CD4-positive, alpha-beta T cell treated with Interleukin-21 for 1 hour (primary cell): ENCODE results near the gene CACNA1C.

Source experiments
- DNase-seq: peaks from one replicate; pipeline ENCODE4 v3.0.0-alpha.2; 2020

The CACNA1C gene

DNA sequence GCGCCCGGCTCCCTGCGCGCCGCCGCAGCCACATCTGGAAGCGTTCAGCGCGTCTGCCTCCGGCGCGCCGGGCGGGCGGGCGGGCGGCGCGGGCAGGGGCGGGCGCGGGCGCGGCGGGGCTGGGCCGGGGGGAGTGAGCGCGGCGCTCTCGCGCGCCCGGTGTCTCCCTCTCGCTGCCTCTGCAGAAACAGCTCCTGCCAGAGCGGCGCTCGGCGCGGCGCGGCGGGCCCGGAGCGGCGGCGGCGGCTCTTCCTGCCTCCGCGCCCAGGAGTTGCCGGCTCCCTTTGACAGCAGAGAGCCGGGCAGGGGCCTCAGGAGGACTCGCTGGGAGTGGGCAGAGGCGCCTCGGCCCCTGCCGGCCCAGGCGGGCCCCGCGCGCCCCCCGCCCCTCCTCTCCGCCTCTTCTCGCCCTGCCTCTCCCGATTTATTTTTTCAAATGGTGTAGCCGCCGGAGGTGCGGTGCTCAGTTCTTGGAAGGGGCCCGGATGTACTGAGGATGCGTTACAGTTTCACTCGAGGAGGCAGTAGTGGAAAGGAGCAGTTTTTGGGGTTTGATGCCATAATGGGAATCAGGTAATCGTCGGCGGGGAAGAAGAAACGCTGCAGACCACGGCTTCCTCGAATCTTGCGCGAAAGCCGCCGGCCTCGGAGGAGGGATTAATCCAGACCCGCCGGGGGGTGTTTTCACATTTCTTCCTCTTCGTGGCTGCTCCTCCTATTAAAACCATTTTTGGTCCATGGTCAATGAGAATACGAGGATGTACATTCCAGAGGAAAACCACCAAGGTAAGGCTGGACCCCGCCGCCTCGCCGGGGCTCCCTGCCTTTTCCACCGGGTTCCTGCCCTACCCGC is at the start of gene CACNA1C:
TSS of gene CACNA1C (plus strand) at position 162 of the 853 bp plus-strand sequence. CDS start at position 738, 576 bp downstream.
- DNase-seq, result peak; percentile 30

DNA sequence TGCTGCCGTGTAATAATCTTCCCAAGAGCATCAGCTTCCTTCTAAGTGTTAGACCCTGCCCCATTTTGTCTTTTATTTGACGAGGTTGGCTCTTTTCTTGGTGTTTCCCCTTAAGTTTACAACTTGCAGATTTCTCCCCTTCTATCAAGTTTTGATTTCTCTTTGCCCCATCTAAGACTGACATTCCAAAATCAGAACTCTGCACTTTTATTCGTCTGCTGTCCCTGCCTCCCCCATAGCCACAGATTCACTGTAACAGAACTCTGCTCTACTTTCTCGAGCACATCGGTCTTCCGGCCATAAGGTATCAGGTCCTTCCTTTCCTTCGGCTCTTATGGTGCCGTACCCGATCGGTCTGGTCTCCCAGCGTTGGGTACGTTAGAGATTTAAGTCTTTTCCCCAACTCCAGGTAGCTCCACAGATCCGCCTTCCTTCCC is 49.1 kb upstream of the CACNA1C start:
- no peak for DNase-seq

DNA sequence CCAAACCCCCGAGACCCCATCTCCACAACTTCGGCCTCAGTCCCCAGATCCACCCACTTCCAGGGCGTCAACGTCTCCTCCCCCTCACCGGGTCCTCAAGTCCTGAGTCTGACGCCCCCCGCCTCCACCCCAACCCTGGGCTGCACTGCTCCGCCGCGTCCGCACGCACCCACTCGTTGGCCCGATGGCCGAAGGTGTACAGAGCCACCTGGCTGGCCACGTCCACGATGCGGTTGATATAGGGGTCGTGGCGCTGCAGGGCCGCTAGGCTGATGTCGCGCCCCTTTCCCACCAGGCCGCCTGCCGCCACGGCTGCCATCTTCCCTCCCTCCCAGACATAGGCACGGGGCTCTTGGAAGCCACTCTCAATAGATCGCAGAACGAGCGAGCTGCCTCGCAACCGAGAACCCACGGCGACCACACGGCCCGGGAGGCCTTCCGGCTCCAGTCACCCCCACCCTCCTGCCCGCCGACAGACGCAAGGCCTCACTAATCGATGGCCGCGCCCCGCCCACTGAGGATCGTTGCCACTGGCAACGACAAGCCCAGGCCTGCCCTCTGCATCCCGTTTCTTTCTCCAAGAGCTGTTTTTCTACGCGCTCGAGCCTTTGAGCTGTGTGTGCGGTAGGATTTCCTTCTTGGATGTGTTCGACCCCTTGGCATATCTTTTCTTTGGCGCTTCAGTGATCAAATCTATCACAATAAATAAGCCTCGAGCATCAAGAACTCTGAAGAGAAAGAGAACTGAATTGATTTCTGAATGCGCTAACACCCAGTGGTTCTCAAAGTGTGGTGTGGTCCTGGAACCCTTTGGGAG is 48.5 kb upstream of the CACNA1C start, which contains the start of gene DCP1B:
TSS of gene DCP1B (minus strand) at position 345 of the 817 bp plus-strand sequence. CDS start at position 319, 26 bp downstream.
- DNase-seq, result peak; percentile 94

DNA sequence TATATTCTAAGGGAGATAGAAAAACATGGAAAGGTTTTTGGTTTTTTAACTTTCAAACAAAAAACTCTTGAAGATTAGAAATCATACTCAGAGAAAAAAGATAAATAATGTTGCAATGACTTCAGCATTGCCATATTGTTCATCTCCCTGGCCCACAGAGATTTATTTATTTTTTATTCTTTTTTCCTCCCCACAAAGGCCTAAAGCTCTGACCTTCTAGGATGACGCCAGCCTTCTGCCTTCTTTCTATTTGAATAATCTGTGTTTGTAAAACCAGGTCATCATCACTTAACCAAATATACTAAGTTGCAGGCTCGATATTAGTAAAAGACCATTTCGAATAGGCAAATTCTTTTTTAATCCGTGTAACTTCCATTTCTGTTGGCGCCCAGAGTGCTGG is 44.1 kb upstream of the CACNA1C start:
- DNase-seq, result no peak

DNA sequence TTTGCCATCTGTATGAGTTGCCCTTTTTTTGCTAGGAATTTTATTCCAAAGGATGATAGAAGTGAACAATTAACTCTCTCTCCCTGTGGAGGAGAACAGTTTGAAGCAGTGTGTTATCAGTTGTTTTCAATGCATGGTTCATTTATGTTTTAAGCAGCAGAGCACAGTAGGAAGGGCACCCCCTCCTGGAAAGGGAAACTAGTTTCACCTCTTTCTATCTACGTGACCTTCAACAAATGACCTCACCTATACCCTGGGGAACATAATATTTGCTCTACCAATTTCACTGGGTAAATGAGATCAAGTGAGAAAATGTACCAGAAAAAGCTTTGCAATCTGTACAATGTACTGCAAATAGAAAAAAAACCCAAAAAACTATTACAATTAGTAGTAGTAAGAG is 43.2 kb upstream of the CACNA1C start:
- DNase-seq, result peak; percentile 5

DNA sequence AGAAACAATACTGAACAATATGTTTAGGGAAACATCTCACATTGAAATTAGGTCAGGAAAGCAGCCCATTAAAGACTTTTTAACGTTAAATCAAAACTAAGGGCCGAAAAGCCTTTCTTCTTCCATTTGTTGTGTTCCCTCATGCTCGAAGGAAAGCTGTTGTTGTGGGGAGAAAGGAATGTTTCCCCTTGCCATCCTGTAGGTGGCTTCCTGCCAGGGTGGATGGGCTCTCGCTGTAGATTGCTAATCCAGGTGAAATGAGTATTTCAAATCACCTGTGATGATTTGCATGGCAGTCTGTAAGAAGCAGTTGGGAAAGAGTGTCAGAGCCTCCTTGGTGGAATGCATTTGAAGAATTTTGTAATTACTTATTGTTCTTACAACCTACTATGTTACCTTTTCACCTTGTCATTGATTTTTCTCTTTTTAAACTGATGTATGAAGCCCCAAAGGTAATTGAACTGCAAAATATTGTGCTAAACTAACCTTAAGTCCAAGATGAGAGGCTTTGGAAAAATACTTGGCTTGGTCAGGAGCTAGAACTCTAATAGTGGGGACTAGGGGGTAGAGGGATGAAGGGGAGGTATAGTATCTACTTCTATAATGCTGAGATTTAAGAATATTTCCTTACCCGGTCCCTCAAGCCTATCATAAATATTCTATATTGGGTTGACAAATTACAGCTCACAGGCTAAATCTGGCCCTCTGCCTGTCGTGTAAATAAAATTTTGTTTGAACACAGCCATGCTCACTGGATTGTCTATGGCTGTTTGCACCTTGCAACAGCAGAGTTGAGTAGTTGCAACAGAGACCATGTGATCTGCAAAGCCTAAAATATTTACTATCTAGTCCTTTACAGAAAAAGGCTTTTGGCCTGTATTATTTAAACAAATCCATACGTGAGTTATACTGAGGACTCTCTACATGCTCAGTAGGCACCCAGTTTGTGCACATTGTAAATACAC is 40.9 kb upstream of the CACNA1C start:
- no peak for DNase-seq

DNA sequence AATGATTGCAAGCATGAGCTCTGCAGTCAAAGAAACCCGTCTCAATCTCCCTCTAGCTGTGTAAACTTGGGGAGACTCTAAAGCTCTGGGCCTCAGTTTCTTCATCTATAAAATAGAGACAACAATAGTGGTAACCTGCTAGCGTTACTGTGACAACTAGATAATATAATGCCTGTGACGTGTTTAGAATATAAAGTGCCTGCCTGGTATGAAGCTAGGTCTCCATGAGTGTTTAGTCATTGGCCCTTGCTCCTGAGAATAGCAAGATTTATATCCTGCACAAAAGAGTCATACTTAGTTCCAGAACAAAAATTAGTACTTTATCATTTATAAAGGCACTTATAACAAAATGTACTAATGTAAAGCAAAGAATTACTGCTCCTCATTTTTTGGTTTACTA is 39.7 kb upstream of the CACNA1C start:
- no peak for DNase-seq

DNA sequence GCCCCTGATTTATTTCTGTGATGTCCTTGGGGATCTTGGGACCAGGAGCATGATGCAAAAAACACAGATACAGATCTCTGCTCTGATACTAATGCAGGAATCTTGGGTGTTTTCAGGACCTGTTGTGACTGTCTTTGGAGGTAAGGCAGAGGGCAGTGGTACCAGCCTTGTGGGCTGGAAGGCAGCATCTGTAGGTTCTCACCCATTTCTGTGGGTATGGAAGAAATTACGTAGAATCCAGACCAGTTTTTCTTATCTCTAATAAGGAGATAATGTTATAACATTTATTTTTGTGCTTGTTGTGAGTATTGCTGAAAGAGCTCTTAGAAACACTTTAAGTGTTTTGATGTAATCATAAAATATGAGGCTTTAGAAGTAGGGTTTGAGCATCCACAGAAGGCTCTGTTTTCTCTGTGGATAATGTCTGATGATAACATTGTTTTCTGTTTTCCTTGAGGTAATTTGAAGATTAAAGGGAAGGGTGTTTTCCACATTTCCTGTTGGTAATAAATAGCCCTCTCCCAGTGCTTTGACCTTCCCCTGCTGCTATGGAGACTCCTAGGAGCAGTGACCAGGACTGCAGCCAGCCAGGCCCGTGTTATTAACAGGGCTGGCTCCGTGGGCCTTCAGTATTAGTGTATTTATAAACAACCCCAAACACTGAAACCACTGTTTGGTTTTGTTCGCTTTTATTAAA is 39.1 kb upstream of the CACNA1C start:
- no peak for DNase-seq

DNA sequence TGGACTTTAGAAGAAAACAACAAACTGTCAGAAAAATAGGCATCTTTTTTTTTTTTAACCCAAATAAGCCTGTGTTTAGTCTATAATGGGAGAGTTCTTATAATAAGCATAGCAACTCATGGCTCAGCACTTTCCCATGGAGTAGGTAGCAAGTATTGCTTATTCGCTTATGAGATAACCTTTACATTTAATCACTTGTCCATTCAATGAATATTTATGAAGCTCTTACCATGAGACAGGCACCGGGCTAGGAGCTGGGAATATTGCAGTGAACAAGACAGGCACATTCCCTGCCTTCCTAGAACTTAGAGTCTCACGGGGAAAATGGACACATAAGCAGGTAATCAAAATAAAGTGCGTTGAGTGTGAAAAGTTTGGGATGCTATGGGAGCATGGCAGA is 38.6 kb upstream of the CACNA1C start:
- DNase-seq, result no peak

DNA sequence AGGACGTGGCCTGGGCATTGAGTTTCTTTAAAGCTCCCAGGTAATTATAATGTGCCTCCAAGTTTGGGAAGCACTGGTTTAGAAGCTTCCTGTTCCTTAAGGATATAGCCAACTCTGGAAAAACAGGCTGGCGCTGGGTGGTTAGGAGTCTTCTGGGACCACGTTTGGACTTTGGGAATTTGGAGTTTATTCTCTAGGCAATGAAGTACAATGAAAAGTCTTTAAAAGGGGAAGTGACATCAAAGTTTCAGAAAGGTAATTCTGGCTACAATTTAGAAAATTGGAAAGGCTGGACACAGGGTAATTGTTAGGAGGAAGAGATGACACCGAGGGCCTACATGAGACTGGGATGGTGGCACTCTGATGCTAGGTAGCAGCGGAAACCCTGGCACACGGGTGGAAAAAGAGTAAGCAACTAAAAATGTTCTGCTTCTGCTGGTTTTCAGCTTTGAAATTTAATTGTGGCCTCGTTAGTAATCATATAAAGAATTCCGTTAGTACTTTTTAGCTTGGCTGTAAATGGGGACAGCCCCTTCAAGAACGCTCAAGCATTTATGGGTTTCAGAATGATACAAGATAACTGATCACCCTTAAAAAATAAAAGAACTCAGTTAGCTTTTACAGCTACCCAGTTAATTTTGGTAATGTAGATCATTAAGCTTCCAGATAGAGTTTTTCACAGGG is 35.8 kb upstream of the CACNA1C start:
- no peak for DNase-seq

DNA sequence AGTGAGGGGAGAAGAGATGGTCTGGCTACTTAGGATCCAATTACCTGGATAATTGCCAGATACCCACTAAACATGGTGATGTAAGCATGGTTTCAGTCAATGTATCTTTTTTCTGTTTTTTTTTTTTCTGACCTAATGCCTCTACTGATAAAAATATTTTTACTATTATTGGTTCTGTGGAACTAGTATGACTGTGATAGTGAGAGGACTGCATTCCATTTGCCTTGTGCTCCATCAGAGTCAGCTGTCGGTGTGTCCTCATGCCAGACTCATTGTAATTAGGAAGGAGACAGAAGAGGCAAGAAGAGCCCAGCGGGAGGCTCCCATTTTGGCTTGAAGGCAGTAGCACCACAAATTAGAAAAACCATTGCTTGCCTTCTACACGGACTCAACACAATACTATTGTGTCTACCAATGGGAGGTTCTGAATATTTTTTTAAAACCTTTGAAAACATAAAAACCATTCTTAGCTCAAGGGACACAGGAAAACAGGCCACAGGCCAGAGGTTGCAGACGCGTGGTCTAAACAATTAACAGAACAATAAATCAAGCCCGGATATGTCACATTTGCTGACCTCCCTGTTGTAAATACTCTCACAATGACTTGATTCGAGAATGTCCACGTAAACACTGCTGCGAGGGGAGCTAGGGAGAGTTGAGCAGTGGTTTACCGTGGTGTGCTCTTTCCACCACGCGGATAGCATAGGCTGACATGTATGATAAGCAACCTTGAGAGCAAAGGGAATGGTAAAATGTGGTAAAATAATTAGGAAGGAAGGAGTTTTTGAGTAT is 35.0 kb upstream of the CACNA1C start:
- DNase-seq, result no peak

DNA sequence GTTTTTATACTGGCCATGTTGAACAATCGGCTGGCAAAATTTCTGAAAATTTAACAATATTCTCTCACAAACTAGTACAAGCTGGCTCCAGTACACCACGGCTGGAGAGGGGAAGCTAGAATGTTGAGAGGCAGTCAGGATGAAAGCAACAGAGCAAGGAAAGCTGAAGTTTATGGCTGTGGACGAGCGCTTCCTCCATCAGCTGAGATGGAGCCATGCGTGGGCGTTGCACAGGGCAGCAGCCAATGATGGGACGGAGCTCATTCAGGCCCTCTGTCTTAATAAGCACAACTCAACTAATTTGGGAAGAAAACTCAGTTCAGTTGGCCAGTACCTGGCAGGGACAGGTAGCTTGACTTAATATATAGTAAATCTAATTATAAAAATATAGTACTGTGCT is 34.4 kb upstream of the CACNA1C start:
- no peak for DNase-seq

DNA sequence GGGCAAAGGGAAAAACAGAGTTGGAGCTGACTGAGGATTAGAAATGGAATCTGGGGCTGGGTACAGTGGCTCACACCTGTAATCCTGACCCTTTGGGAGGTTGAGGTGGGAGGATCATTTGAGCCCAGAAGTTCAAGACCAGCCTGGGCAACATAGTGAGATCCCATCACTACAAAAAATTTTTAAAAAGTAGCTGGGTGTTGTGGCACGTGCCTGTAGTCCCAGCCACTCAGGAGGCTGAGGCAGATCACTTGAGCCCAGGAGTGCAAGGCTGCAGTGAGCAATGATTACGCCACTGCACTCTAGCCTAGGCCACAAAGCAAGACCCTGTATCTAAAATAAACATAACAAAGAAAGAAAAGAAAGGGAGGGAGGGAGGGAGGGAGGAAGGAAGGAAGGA is 33.7 kb upstream of the CACNA1C start:
- DNase-seq, result no peak

DNA sequence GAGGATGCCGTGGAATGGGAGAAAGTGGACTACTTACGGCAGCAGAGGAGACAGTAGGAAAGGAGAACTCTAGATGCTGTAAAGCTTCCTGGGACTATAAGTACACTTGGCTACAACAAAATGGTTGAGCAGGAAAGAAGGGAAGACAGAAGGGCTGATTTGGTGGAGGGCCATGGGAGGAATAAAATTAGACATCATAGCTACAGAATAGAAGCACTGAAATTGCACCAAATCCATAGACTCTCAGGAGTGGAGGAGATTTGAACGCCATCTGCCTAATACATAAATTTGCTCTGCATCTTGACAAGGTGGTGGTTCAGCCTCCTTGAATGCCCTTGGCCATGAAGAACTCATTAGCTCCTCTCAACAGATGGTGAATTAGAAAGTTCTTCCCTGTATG is 32.3 kb upstream of the CACNA1C start:
- no peak for DNase-seq

DNA sequence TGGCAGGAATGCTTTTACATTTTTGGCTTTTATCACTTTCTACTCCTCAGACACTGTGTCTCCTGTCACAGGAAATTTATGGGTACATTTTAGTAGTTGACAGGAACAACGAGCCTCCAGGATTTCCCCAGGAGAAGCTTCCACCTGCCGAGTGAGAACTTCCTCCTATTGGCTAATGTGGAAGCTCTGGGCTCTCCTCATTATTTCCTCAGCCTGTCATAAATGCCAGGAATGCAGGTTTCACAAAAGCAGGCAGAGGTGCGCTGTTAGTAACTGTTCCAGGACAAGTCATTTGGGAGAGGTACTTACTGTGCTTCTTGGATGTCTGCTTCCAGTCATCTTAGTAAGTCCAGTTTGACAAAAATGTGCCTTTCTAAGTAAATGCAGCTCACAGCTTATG is 29.4 kb upstream of the CACNA1C start:
- DNase-seq, result no peak

DNA sequence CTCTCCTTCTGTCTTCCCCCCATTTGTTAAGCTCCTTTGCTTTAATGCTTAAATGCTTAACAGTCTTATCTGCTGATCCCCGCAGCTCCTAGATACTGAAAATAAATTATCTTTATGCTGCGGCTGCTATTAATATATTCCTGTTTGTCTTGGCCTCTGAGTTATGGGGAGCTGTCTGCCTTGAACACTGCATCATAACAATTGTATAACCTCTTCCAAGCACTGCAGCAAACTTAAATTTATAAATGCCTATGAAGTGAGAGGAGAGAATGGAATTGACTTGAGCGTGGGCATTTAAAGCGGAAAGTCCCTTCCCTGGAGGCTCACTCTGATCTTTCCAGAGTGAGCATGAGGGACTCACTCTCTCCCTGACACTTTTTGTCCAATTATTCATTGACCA is 25.4 kb upstream of the CACNA1C start:
- DNase-seq, result no peak

DNA sequence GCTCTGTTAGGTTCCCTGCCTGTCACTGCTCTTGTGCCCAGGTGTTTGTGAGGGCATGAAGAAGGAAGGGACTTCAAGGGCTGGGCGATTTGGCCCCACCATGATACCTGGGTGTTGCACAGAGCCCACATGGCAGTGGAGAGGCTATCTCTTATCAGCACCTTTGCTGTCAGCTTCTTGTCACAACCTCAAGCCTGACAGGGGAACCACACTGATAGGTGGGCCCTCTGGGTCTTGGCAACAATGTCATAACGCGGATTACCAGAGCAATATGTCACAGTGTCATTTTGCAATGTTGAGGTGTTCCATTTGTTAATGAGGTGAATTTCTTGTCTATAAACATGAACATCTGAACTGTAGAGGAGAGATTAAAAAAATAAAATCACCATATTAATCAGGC is 22.9 kb upstream of the CACNA1C start:
- no peak for DNase-seq

DNA sequence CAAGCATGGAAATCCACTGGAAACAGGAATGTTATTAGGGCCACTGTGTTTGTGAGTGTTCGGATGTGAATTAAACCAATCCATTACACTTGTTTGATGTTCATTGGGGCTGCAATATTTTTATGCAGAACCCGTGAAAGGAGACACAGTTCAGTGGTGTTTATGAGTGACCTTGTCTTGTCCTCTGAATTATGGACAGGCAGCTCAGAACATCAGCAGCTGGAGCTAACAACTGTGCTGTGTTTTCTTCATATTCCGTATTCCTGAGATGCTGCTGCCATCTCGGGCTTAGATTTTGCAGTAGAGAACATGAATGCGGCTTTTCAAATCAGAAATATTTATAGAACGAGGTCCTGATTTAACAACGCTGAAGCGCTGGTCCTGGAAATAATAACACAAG is 20.3 kb upstream of the CACNA1C start:
- DNase-seq, result no peak

DNA sequence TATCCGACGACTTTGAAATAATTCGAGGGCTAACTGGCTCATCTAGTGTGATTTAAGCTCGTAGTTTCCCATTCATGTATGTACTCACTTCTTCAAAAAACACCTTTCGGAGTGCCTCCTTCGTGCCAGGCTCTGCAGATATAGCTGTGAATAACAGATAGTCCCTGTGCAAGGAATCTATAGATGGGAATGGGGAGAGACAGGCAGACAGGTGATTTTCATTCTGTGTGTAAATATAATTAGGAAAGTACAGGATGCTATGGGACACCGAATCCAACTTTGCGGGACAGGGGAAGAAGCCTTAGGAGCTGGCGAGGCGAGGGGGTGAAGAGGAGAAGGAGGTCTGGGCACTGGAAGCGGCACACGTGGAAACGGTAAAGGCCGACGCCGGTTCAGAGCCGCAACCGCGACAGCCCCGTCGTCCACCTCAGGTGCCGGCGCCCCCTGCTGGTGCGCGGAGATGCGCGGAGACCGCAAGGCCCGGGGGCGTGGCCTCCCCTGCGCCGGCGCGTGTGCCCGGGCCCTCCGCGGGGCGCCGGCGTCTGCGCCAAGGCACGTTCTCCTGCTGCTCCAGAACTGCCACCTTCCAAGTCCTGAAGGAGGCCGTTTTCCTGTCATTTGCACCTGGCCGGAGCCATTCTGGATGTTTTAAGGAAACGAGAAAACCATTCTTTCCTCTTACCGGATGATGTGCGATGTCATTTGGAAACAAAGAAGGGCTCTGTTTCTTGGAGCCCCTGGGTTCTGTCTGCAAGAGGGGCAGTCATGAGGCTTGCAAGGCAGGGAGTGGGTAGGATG is 18.0 kb upstream of the CACNA1C start:
- peak; percentile 83 for DNase-seq
